HG03025 (cell line): Measurements from ENCODE around the gene PSMA2.

Source experiments
- ATAC-seq: cut with Tn5 transposase; IDR thresholded peaks from one replicate; pipeline ENCODE4 v1.9.1; 2021; ENCODE audit warnings: mild to moderate bottlenecking, moderate library complexity; ENCODE audit not compliant: unreplicated experiment, low FRiP score

Gene PSMA2

GRCh38 chr7:42940985-42941847, 9.2 kb upstream of the PSMA2 start:
- peak; percentile 42 for ATAC-seq

DNA sequence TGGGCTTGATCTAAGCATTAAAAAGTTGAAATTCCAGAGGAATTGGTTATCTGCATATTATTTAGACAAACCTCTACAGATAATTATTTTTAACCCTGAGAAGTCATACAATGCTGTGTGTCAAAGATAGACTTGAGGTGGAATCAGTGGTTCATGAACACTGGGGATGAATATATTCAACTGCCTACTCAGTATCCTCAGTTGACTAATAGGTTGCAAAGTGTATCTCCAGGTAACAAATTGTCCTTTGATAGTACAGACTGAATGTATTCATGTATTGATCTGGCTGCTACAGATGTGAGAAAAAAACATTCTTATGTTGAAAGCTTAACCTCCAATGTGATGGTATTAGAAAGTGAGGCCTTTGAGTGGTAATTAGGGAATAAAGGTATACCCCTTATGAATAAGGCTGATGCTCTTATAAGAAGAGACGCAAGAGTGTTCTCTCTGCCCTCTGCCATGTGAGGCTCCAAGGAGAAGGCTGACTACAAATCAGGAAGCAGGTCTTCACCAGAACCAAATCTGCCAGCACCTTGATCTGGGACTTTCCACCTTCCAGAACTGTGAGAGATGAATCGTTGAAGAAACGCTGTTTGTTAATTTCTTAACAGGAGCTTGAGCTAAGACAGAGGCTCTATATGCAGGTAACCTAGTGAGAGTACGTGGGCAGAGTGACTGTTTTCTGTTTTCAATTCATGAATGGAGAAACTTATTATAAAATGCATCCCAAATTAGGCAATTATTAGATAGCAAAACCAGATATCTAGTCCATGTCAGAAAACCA, 7.7 kb upstream of the PSMA2 start:
- ATAC-seq: no peak

- no peak for ATAC-seq
Observed at GRCh38 chr7:42935861-42936260, 3.9 kb upstream of the PSMA2 start.

GRCh38 chr7:42934291-42934690, 2.3 kb upstream of the PSMA2 start:
- ATAC-seq: no peak

- ATAC-seq: no peak
Observed at GRCh38 chr7:42932811-42933591, 1.0 kb upstream of the PSMA2 start.

GRCh38 chr7:42931447-42931833, 534 bp downstream of the PSMA2 start:
- no peak for ATAC-seq

GRCh38 chr7:42930889-42931288, 1.1 kb downstream of the PSMA2 start:
- ATAC-seq: no peak

GRCh38 chr7:42929449-42929848, 2.5 kb downstream of the PSMA2 start:
- no peak for ATAC-seq

DNA sequence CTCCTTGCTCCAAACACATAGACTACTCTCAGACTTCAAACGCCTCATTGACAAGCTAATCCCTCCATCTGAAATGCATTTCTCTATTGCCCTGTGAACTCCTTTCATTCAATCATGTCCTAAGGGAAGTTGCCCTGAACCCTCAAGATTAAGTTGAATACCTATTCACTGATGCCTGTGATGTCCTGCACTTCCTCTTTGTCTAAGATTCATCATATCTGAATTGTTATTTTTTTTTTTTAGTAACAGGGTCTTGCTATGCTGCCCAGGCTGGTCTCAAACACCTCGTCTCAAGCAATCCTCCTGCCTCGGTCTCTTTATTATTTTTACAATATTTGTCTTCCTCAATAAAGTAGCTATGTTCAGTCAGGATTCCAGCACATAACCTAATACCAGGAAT, 3.2 kb downstream of the PSMA2 start:
- ATAC-seq: no peak

DNA sequence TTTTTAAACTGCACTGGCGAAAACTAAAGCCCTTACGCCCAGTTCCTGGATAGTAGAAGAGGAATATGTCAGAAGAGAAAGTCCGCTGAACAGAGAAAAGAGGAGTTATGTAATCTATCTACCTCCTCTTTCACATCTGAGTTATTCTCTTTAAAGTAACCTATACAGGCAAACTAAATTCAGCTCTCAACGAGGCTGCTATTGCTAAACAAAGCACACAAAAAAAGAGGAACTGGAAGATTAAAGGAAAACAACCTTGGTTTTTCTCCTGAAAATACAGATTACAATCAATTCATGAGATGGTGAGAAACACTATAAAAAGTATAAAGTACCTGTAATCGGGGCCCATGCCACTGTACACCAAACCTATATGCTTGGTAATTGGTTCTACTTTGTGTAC, 5.8 kb downstream of the PSMA2 start:
- no peak for ATAC-seq

- no peak for ATAC-seq
Observed at GRCh38 chr7:42925630-42926029, 6.3 kb downstream of the PSMA2 start.

DNA sequence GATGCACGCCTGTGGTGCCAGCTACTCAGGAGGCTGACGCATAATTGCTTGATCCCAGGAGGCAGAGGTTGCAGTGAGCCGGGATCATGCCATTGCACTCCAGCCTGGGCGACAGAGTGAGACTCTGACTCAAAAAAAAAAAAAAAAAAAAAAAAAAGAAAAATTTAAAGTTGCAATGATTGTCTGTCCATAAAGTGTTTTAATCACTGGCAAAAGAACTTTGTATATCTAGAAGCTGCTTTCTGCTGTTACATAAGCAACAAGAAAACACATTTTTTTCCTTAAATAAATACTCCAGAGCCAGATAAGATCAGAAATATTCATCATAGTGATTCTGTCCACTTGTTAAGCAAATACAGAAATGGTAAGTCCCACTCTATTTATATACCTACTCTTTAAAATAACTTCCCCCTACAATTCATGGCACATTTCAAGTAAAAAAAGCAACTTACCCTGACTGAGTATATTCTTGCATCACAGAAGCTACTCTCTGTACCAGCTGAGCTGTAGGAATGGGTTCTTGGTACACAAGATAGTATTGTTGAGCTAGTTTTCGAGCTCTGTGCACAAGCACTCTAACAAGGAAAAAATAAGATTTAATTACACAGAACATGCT, 7.6 kb downstream of the PSMA2 start:
- no peak for ATAC-seq

DNA sequence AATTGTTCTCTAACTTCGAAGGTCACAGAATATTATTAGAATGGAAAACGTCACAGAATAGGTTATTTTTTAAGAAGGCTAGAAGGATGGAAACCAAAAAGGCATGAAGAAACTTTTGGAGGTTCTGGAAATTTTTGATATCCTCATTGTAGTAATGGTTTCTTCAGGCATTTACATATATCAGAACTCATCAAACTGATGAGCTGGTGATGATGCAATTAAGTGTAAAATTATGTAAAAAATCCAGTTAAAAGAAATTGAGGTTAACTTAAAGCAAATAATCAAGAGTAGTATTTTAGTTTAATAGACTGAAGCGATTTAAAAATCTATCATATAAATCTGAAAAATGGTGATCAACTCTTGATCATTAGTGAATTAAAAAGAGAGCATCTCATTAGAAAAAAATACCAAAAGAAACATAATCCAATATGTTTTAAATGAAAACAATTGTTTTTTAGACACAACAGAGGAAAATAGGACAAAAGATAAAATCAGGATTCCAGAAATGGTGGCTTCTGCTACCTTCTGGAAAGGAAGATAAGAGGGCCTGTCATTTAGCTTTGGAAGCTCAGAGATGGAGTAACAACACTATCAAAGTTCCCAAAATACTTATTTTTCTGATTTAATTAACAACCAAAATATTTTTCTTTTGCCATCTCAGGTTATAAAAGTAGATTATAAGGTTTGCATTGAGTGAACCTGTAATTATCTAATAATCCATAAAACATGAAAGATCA, 9.8 kb downstream of the PSMA2 start:
- no peak for ATAC-seq

DNA sequence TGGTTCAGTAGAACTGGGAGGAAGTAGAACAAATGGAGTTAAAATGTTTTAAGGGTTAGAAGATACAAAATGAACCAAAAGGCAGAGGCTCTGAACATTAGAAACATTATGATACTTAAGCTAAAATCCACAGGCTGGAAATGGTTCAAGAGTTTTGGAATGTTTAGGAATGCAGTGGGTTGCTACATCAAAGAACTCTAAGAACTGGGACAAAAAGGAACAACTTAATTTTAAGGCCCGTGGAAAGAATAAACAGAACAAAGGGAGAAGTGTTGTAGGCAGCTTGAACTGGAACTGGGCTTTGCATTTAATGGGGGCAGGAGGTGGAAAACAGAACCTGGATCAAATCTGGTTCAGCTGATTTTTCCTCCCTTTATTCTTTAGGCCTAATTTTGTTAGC, 16.6 kb downstream of the PSMA2 start:
- no peak for ATAC-seq

DNA sequence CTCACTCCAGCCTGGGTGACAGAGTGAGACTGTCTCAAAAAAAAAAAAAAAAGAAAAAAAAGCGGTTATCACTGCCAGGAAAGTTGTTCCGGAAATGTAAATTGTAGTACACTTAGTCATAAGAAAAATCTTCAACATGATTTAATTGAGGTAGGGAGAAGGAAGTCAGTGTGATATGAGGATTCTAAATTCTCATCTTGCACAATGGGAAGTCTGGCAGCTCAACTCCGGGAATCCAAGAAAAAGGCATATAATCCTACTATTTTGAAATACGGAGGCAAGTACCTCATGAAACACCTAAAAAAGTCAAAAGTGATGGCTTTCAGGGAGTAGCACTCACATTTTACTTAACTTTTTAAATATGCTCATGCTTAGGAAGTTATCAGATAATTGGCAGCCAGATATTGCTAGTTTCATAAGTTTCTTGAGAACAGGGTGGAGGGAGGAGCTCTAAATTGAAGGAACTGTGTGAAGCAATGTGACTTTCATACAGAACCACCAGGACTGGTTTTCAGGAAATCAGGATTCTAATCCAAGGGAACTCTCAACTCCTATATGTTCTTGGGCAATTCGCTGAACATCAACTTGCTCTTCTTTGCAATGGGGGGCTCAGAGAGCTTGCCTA, 17.4 kb downstream of the PSMA2 start:
- ATAC-seq: no peak

- ATAC-seq: no peak
Observed at GRCh38 chr7:42914009-42914408, 18.0 kb downstream of the PSMA2 start.

DNA sequence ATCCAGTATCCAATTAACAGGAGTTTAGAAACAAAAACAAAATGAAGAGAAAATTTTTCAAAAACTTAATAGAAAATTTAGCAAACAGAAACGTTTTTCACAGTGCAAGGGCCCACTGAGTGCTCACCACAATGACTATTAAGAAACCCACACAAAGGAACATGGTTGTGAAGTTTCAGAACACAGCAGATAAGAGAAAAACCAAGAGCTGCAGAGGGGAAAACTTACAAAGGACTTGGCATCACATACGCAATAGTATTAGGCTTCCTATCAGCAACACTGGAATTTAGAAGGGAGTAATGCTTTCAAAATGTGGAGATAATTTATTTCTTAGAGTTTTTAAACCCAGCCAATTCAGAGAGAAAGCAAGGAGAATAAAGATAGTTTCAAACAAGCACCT, 18.4 kb downstream of the PSMA2 start:
- ATAC-seq: no peak

GRCh38 chr7:42911454-42912447, 20.2 kb downstream of the PSMA2 start, which contains the start of gene C7orf25:
C7orf25 (minus strand) TSS chr7:42912070; CDS start chr7:42910900, 1,170 bp downstream.
- peak; percentile 87 for ATAC-seq
